ENCODE data around the gene GOLGA6A.
"Not testable (repeated sequence)": the region's sequence is repeated elsewhere in the genome, so short reads cannot be mapped to it uniquely, and the experiment has no call there.

Gene GOLGA6A

DNA sequence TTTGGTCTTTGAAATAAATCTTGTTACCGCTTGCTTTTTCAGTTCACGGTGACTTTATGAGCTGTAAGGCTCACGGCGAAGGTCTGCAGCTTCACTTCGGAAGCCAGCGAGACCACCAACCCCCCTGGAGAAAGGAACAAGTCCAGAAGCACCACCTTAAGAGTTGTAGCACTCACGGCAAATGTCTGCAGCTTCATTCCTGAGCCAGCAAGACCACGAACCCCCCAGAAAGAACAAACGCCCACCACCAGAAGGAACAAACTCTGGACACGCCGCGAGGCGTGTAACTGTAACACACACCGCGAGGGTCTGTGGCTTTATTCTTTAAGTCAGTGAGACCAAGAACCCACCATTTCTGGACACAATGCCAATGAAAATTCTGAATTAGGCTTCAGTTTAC, 28.8 kb downstream of the GOLGA6A start:
- DNase-seq (ENCODE audit: low spot score) = no peak

DNA sequence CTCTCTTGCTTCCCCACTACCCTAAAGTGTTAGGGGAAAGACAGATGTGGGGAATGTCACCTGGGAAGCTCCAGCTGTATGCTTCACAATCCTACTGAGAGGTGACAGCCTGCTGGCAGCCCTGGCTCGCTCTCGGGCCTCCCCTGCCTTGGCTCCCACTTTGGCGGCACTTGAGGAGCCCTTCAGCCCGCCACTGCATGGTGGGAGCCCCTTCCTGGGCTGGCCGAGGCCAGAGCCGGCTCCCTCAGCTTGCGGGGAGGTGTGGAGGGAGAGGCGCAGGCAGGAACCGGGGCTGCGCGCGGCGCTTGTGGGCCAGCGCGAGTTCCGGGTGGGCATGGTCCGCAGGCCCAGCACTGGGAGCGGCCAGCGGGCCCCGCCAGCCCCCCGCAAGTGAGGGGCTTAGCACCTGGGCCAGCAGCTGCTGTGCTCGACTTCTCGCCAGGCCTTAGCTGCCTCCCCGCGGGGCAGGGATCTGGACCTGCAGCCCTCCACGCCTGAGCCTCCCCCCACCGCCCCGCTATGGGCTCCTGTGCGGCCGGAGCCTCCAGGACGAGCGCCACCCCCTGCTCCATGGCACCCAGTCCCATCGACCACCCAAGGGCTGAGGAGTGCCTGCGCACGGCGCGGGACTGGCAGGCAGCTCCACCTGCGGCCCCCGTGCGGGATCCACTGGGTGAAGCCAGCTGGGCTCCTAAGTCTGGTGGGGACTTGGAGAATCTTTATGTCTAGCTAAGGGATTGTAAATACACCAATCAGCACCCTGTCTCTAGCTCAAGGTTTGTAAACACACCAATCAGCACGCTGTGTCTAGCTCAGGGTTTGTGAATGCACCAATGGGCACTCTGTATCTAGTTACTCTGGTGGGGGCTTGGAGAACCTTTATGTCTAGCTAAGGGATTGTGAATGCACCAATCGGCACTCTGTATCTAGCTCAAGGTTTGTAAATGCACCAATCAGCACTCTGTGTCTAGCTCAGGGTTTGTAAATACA, 29.8 kb downstream of the GOLGA6A start:
- not testable (repeated sequence) for DNase-seq (ENCODE audit: low spot score)

DNA sequence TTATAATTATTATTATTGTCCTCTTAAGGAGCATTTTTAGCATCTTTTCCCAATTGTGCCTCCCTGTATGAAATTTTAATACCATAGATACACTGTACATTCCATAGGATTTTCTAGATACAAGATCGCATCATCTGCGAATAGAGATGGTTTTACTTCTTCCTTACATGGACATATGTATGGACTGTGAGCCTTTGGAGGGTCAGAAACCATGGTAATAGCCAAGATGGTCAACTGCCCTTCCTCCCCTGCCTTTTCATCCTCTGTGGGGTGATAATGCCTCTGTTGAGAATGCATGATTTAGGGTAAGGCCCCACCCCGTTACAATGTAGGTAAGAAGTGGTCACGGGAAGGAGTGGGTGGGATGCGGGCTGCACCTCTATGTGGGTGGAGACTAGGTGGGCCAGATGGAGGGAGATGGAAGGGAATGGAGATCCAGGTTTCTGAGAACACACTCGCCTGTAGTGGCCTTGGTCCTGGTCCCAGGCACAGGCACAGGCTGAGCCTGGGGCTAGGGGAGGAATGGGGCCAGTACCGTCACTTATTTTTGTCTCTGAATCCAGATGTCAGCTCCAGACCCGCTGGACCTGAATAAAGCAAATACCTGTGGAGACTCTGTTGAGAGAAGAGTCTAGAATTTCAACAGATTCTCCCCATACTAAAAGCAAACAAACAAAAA, 31.7 kb downstream of the GOLGA6A start:
- DNase-seq (ENCODE audit: low spot score) = no peak

DNA sequence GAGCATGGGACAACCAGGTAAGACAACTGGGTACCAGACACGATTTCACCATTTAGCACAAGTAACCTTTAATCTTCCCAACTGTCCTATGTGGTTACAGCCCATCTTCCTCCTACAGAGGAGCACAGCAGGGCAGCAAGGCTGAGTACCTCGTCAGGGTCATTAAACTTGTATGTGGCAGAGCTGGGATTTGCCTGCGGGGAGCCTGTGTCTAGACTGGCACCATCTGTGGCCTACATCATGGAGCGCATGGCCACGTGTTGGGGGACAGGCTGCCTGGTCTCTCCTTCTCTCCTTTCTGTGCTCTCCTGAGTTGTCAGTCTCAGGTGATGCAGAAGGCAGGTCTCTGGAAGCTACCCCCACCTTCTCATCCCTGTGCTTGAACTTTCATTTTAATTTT, 32.2 kb downstream of the GOLGA6A start:
- DNase-seq (ENCODE audit: low spot score) = no peak

DNA sequence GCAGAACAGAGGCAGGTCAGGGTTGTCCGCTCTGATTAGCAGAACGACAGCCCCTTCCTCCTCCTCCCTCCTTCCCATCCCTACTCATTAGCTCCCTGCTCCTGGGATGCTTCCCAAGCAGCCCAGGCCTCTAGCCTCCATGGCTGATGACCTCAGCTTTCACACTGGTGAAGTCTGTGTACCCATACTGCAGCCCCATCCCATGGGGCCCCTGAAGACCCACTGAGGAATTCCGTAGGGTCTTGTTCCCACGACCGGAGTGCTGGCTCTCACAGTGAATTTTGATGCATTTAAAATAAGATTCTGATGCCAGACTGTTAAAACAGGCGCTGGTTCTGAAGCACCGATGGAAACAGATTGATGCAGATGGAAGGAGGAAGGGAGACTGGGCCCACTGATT, 36.1 kb downstream of the GOLGA6A start:
- no peak for DNase-seq (ENCODE audit: low spot score)

DNA sequence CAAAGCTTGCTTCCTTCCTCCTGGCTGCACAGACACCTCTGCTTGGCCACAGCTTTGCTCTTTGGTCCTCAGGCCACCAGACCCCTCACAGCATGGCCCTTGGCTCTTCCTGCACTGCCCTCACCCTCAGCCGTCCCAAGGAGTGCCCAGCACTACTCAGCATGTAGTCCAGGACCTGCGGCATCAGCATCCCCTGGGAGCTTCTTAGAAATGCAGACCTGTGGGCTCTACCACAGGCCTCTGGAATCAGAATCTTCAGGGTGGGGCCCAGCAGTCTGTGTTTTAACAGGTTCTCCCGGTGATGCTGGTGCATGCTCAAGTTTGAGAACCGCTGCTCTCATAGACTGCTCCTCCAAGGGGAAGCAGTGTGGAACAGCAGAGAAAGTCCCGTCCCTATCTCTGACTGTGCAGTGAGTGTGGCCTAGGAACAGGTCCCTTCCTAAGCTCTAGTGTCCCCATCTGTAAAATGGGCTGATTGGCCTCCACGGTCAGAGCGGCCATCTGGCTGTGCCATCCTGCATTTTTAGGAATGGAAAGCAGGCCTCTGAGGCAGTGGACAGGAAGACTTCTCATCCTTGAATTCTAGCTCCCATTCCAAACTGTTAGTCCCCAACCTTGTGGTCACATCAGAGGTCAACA, 36.6 kb downstream of the GOLGA6A start:
- no peak for DNase-seq (ENCODE audit: low spot score)

DNA sequence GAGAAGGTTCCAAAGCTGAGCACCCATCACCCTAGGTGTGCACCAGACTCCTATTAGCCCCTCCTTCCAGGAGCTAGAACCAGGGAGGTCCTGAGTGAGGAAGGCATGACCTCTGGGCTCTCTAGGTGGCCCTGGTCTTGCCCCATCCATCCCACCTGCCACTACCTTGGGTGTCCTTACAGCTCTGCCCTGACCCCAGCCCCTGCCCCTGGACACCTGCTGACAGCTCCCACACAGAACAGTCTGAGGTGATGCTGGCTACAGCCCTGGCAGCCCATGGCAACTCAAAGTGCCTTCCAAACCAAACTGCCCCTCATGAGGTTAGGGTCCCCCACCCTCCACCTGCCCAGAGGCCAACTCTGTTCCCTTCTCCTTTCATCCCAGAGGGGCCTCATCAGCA, 37.2 kb downstream of the GOLGA6A start:
- no peak for DNase-seq (ENCODE audit: low spot score)

DNA sequence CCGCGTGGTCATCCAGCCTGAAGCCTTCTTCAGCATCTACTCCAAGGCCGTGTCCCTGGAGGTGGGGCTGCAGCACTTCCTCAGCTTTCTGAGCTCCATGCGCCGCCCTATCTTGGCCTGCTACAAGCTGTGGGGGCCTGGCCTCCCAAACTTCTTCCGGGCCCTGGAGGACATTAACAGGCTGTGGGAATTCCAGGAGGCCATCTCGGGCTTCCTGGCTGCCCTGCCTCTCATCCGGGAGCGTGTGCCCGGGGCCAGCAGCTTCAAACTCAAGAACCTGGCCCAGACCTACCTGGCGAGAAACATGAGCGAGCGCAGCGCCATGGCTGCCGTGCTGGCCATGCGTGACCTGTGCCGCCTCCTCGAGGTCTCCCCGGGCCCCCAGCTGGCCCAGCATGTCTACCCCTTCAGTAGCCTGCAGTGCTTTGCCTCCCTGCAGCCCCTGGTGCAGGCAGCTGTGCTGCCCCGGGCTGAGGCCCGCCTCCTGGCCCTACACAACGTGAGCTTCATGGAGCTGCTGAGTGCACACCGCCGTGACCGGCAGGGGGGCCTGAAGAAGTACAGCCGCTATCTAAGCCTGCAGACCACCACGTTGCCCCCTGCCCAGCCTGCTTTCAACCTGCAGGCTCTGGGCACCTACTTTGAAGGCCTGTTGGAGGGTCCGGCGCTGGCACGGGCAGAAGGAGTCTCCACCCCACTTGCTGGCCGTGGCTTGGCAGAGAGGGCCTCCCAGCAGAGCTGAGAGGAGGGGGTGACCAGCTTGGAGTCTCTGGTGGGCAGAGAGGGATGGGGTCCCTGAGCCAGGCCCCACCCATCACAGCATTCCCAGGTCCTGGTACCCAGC, 37.9 kb downstream of the GOLGA6A start:
- no peak for DNase-seq (ENCODE audit: low spot score)

DNA sequence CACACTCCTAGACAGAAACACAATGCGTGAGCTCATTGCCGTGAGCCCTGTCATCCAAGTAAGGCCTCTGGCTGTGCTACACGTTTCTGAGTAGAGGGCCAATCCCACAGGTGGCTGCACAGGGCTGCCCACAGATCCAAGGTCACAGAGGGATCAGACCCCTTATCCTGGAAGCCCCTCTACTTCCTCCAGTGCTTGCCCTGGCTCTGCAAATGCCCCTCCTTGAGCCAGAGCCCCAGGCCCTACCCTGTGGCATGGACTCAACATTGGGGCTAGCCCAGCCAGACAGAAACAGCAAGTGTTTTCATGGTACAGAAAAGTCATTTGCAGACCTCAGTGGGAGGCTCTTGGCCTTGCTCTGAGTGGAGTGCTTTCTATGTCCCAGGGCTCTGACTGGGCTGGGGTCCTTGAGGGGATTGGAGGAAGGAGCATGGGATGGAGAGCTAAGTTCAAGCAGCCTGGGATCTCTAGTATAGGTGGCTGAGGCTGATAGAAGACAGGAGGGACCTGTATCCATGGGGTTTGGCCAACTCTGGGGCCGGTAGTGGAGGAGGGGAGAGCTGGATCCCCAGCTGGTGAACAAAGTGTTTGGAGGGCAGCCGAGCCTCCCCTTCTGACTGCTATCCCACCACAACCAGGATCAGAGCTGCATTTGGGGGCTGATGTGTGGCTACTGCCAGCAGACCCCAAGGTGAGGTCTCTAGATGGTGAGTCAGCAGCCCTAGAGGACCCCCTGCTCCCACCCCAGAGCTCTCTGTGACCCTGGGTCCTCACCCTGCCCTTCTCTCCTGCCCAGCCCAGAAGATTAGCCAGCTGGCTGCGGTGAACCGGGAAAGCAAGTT, 38.7 kb downstream of the GOLGA6A start:
- DNase-seq (ENCODE audit: low spot score) = no peak

DNA sequence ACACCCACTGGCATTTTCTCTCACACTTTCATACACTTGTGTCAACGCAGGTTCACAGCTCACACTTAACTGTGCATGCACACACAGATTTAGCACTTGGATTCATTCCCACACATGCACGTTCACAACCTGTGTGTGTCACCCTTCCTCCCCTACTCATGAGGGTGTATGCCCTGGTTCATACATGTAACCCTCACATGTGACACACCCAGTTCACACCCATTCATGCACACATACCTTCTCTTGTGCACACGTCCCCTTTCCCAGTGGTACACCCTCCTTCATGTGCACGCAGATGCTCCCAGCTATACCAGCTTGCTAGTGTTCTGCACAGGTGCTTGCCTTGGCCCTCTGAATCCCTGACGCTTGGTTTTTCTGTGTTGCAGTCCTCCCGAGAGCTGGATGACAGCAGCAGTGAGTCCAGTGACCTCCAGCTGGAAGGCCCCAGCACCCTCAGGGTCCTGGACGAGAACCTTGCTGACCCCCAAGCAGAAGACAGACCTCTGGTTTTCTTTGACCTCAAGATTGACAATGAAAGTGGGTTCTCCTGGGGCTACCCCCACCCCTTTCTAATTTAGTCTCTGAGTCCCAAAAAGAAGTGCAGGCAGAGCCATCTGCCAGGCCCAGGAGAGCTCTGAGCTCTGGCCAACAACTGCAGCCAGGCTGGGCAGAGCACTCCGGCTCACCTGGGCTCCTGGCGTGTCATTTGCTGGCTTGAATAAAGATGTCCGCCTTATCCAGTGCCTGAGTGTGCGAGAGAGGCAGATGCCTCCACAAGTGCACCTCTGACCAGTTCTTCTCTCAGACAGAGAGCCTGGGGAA, 39.5 kb downstream of the GOLGA6A start:
- DNase-seq (ENCODE audit: low spot score) = no peak

DNA sequence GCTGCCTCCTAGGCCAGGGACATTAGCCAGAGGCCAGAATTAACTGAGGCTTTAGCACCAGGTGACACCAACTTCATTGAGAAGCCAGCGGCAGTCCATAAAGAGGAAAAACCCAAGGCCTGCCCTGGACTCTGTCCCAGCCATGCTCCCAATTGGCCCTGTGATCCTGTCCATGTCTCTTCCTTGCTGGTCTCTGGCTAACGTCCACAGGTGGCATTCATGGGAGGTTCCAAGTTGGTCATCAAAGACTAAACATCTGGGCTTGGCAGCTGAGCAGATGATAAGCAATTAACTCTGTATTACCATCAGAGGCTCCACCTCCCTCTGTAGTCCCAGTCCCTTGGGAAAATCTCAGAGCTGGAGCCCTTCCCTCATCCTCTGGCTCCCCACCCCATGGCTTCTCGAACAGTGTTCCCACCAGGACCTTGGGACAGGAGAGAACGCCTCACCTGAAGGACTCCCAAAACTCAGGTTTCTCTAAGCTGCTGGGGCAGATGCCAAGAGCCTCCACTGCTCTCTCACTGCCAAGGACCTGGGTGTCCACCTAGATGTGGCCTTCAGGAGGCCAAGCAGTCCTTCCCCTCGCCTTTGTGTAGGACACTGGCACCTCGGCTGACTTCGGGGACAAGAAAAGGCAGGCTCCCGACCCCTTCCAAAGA, 40.4 kb downstream of the GOLGA6A start:
- DNase-seq (ENCODE audit: low spot score) = no peak

DNA sequence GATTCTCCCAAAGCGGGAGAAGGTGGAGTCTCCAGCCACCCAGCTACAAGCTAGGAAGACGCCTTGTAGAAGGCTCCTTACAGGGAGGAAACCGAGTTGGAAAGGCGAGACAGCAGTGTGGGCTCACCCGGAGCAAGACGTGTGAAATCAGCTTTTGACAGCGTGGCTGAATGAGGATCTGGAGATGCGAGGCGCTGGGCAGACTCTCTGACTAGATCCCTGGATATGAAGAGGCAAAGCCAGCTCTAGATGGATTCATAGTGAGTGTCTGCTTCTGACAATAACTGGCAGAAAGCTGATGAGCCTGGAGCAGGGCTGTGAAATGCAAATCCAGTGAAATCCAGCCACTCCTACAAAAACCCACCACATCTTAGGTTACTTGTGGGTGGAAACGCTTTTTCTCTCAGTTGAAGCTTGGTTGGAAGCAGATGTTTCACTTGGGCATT, 41.0 kb downstream of the GOLGA6A start:
- DNase-seq (ENCODE audit: low spot score) = no peak

DNA sequence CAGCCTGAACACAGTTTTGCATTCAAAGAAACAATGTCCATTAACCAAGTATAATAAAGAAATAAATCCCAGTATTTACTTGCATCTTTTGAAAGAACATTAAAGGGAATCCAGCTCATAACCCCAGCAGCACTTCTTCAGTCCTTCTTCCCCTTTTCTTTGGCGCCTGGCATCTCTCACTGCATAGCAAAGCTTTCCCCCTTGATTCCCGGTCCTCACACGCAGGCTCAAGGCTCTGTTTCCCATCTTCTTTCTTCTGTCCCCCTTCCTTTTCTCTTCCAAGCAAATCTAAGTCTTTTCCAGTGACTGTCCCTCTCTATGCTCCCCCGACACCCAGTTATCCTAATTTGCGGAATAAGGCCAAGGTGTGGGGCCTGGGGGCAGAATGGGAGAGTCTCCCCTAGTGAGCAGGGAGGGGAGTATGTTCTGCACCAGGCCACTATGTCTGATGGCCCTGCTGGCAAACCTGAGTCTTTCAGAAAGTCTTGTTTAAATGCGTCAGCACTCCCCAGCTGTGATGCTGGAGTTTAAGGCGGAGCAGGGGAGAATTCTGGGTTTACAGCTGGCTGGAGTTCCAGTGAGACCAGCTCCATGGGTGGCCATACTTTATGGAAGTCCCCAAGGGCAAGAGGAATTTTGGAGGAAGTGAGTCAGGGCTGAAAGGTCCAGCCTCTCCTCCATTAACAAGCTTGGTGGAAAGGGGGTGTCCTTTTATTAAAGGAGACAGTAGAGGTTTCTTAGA, 42.1 kb downstream of the GOLGA6A start:
- peak; percentile 98 for DNase-seq (ENCODE audit: low spot score)

DNA sequence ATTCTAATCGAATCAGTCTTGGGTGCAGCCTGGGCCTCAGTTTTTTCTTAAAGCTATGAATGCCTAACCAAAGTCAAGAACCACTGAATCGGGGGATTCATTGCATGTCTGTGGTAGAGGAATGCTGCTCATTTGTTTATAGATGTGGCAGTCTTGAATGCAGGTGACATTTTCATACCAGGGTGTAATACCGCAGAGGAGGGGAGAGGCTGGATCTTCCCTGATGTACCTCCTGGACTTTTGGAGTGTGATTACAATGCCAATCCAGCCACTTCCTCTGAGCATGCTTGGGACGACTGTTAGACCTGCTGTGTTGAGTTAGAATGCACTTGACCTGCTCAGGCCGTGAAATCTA, 42.7 kb downstream of the GOLGA6A start:
- DNase-seq (ENCODE audit: low spot score) = no peak

DNA sequence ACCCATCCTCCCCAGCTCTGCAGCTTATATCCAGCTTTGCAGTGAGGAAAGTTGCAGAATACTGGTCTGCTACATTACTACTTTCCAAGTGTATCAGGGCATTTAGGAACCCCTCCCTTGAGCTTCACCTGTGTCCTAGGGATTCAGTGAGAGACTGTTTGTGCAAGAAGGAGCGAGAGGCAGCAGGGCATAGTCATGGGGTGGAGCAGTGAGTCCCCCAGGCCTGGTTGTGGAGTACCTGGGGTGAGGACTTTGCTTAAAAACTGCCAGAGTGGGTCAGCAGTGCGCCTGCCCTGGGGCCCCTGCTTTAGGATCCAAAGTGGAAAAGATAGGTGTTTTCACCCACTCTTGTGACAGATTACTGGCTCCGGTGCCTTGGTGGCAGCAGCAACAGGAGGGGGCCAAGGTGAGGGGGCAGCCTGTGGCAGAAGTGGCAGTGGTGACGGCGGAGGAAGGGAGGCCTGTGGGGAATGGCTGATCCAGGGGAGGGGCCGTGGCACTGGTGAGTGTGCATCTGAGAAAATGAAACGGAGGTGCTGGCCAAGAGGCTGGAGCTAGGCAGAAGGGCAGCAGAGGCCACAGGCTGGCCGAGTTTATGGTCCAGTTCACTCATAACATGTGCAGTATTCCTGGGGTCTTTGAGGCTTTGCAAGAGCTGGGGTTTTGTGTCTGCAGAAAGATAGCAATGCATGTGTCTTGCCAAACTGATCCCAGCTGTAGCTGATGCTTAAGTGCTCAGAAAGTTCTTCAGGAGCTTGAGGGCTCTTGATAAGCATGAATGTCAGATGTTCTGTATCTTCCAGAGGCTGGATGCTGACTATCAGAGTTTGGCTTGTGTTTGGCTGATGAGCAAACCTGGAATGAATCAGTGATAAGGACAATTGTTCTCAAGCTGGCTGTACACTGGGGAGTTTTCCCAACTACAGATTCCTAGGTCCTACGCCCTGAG, 43.4 kb downstream of the GOLGA6A start:
- DNase-seq (ENCODE audit: low spot score) = no peak

DNA sequence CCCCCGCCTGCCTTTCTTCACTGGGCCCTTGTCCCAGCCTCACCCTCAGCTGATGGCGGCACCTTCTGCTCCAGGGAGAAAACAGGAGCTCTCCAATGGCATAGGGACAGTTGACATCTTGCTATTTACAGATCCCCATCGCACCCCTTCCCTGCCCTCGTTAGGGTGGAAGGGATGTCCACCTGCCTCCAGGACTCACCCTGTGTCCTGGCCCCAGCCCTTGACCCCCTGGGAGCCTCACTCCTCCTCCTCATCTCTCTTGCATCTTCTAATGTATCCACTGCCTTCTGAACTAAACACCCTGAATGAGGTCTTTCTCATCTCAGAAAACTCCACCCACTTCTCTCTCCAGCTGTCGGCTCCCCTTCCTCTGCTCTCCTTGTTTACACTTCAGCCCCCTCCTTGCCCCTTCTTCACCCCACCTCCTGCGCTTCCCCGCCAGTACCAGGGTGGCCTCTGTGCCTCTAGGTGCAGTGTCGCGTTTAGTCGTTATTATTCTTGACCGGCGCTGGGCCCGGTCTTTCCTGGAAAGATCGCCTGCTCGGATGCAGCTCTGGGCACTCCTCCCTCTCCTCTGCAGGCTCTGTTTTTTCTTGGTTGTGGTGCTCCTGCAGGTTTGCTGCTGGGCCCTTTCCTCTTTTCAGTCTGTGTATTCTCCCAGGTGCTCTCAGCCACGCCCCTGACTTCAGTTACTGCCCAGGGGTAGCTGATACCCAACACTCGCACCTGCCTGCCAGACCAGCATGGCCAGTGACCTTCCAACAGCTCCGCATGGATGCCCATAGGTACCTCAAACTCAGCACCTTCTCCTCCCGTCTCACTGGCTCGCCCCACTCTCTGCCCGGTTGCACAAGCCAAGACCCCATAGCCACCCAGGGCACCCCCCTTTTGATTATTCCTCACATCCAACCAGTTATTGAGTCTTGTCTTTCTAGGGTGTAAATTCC, 44.9 kb downstream of the GOLGA6A start:
- DNase-seq (ENCODE audit: low spot score) = no peak

Data from hepatic stellate cell (primary cell).